Neural cell (in vitro differentiated cells): Measurements from ENCODE around the gene GSTA1. TPM values are rescaled to one million over a fixed set of nuclear protein-coding genes. Genes with fewer than 3 reads are reported as not detected.
A peak's percentile ranks its signal among the peaks of the same experiment; 100 is the strongest.
"Not testable (repeated sequence)": the region's sequence is repeated elsewhere in the genome, so short reads cannot be mapped to it uniquely, and the experiment has no call there.

Experiments used
- H2AFZ ChIP-seq: fragments of 200-600, 300-800 bp; sonication (generic), shearing (Covaris generic); 2 replicates; pipeline ENCODE4 v1.6.0; 2014; ENCODE audit warnings: low read depth, mild to moderate bottlenecking, antibody characterized with exemption, low read length, moderate library complexity
- H3F3A ChIP-seq: fragments of 200-600 bp; shearing (Covaris generic); 2 replicates; pipeline ENCODE4 v1.6.1; 2016; ENCODE audit warnings: mild to moderate bottlenecking, moderate library complexity, mixed read lengths, antibody characterized with exemption, low read length; ENCODE audit not compliant: insufficient read depth, poor library complexity, severe bottlenecking
- H3K27ac ChIP-seq: fragments of 200-600, 300-800 bp; sonication (generic), shearing (Covaris generic); 2 replicates; pipeline ENCODE4 v1.5.1; 2014; ENCODE audit warnings: mild to moderate bottlenecking, low read length, moderate library complexity
- H3K27me3 ChIP-seq: fragments of 300-800, 200-600 bp; sonication (generic), shearing (Covaris generic); 2 replicates; pipeline ENCODE4 v1.6.0; 2014; ENCODE audit warnings: mild to moderate bottlenecking, low read depth, low read length, moderate library complexity; ENCODE audit not compliant: insufficient read depth
- H3K36me3 ChIP-seq: fragments of 300-800, 200-600 bp; sonication (generic), shearing (Covaris generic); 2 replicates; pipeline ENCODE4 v1.5.1; 2014; ENCODE audit warnings: mild to moderate bottlenecking, antibody characterized with exemption, low read length, moderate library complexity; ENCODE audit not compliant: insufficient read depth
- H3K4me2 ChIP-seq: fragments of 300-800, 200-600 bp; sonication (generic), shearing (Covaris generic); 2 replicates; pipeline ENCODE4 v1.6.0; 2014; ENCODE audit warnings: mild to moderate bottlenecking, low read length
- H3K4me3 ChIP-seq: fragments of 300-800, 200-600 bp; sonication (generic), shearing (Covaris generic); 2 replicates; pipeline ENCODE4 v1.5.1; 2014; ENCODE audit warnings: mild to moderate bottlenecking, low read length, moderate library complexity
- H3K79me2 ChIP-seq: fragments of 200-600 bp; shearing (Covaris generic); replicated peaks from 2 replicates; pipeline ENCODE4 v1.6.0; 2014; ENCODE audit warnings: mild to moderate bottlenecking, low read length, moderate library complexity; ENCODE audit not compliant: insufficient read depth
- H3K9ac ChIP-seq: fragments of 300-800, 200-600 bp; sonication (generic), shearing (Covaris generic); 2 replicates; pipeline ENCODE4 v1.6.1; 2016; ENCODE audit warnings: mild to moderate bottlenecking, low read length, mixed read lengths
- H3K9me2 ChIP-seq: fragments of 200-600 bp; shearing (Covaris generic); 2 replicates; pipeline ENCODE4 v1.6.1; 2016; ENCODE audit warnings: mild to moderate bottlenecking, low read length, mixed read lengths; ENCODE audit not compliant: insufficient read depth
- H3K9me3 ChIP-seq: fragments of 200-600, 300-800 bp; sonication (generic), shearing (Covaris generic); 2 replicates; pipeline ENCODE4 v1.6.1; 2016; ENCODE audit warnings: mild to moderate bottlenecking, mixed run types, low read length, moderate library complexity, mixed read lengths
- H4K20me1 ChIP-seq: fragments of 200-600 bp; shearing (Covaris generic); 2 replicates; pipeline ENCODE4 v1.6.1; 2016; ENCODE audit warnings: mild to moderate bottlenecking, mixed run types; ENCODE audit not compliant: insufficient read depth
- EP300 ChIP-seq: fragments of 450-650 bp; conservative IDR thresholded peaks from 2 replicates; pipeline ENCODE4 v1.6.1; 2014; ENCODE audit warnings: antibody characterized with exemption, mild to moderate bottlenecking, moderate library complexity; ENCODE audit not compliant: poor library complexity, severe bottlenecking
- EZH2 ChIP-seq: fragments of 200-600, 300-800 bp; shearing (Covaris generic), sonication (generic); IDR thresholded peaks from 2 replicates; pipeline ENCODE4 v1.6.1; 2014; ENCODE audit warnings: antibody characterized with exemption, low read length, borderline replicate concordance, mild to moderate bottlenecking; ENCODE audit not compliant: insufficient read depth, poor library complexity, severe bottlenecking
- MXI1 ChIP-seq: fragments of 450-650 bp; conservative IDR thresholded peaks from 2 replicates; pipeline ENCODE4 v1.6.1; 2014; ENCODE audit warnings: antibody characterized with exemption, mild to moderate bottlenecking; ENCODE audit not compliant: poor library complexity, severe bottlenecking
- POLR2AphosphoS5 ChIP-seq: IDR thresholded peaks from 2 replicates; pipeline ENCODE4 v1.6.1; 2012
- RAD21 ChIP-seq: fragments of 450-650 bp; conservative IDR thresholded peaks from 2 replicates; pipeline ENCODE4 v1.6.1; 2014; ENCODE audit warnings: antibody characterized with exemption, mild to moderate bottlenecking, moderate library complexity
- SMC3 ChIP-seq: fragments of 450-650 bp; conservative IDR thresholded peaks from 2 replicates; pipeline ENCODE4 v1.6.1; 2014; ENCODE audit warnings: antibody characterized with exemption, mild to moderate bottlenecking, moderate library complexity; ENCODE audit not compliant: poor library complexity
- TAF1 ChIP-seq: IDR thresholded peaks from 2 replicates; pipeline ENCODE4 v1.6.1; 2012; ENCODE audit warnings: low read depth
- polyA plus RNA-seq: library from polyadenylated mRNA; depleted of rRNA; stranded (reverse); fragments of >200 nt; gene quantifications from 2 replicates; pipeline ENCODE4 v1.2.3, GENCODE V29; 2014
- TF ChIP-seq, protein P1 (sequence below): IDR thresholded peaks from 2 replicates; pipeline ENCODE4 v1.6.1; 2012; ENCODE audit warnings: borderline replicate concordance
- TF ChIP-seq, protein P2 (sequence below): fragments of 450-650 bp; IDR thresholded peaks from 2 replicates; pipeline ENCODE4 v1.5.1; 2014; ENCODE audit warnings: antibody characterized with exemption, mild to moderate bottlenecking, moderate library complexity; ENCODE audit not compliant: poor library complexity, severe bottlenecking

The GSTA1 gene
- polyA plus RNA-seq, 1 donor from 2014 or later = not detected

DNA sequence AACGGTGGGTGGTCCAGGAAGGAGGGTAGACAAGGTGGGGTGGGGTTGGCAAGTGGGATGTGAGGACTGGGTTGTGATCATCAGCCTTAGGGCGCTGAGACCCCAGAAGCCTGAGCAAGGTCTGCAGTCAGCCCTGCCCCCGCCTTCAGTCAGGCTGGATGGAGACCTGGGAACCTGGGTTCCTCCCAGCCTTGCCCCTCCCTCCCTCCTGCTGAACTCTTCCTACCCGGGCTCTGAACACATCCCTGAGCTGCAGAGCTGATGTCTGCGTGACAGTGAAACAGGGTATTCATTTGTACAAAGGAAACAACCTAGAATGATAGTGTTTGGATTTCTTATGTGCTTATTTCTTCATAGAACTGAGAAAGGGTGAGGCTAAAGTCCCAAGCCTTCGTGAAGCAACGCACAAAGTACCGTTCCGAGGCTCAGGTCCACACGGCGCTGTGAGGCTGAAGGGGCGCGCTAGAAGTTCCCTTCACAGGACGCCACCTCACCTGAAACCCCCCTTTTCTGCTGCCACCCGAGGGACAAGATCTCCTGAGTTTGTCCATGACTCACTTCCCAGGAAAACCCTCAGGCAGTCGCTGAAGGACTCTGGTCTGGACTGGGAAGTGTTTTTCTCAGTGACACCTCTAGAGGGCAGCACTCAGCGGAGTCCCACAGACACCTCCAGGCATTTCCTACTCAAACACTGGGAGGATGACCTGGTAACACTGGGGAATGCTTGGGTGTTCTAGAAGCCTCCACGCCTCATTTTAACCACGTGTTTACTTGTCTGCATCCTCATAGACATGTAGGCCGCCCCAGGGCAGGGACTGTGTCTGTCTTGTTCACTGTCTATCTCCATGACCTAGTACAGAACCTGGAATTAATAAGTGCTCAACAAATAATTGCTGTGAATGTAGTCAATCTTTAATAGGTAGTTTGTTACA lies 35.8 kb upstream of the GSTA1 start:
- Histone ChIP-seq H3F3A (no peaks in the 10 kb centered on the region), H3K27ac (no peak overlapping the region), H3K4me2 (no peak overlapping the region), H4K20me1 (no peaks in the 10 kb centered on the region), H2AFZ (no peak overlapping the region), H3K79me2 (no peaks in the 10 kb centered on the region), H3K27me3 (no peaks in the 10 kb centered on the region), H3K36me3 (no peaks in the 10 kb centered on the region), H3K4me3 (no peak overlapping the region), H3K9me2 (no peaks in the 10 kb centered on the region), H3K9me3 (no peaks in the 10 kb centered on the region), H3K9ac (no peak overlapping the region)
- TF ChIP-seq MXI1 = no peak
- no peak for TF ChIP-seq EZH2
- TF ChIP-seq, protein P1, sequence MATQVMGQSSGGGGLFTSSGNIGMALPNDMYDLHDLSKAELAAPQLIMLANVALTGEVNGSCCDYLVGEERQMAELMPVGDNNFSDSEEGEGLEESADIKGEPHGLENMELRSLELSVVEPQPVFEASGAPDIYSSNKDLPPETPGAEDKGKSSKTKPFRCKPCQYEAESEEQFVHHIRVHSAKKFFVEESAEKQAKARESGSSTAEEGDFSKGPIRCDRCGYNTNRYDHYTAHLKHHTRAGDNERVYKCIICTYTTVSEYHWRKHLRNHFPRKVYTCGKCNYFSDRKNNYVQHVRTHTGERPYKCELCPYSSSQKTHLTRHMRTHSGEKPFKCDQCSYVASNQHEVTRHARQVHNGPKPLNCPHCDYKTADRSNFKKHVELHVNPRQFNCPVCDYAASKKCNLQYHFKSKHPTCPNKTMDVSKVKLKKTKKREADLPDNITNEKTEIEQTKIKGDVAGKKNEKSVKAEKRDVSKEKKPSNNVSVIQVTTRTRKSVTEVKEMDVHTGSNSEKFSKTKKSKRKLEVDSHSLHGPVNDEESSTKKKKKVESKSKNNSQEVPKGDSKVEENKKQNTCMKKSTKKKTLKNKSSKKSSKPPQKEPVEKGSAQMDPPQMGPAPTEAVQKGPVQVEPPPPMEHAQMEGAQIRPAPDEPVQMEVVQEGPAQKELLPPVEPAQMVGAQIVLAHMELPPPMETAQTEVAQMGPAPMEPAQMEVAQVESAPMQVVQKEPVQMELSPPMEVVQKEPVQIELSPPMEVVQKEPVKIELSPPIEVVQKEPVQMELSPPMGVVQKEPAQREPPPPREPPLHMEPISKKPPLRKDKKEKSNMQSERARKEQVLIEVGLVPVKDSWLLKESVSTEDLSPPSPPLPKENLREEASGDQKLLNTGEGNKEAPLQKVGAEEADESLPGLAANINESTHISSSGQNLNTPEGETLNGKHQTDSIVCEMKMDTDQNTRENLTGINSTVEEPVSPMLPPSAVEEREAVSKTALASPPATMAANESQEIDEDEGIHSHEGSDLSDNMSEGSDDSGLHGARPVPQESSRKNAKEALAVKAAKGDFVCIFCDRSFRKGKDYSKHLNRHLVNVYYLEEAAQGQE = no peak
- TF ChIP-seq SMC3 = no peak
- TF ChIP-seq, protein P2, sequence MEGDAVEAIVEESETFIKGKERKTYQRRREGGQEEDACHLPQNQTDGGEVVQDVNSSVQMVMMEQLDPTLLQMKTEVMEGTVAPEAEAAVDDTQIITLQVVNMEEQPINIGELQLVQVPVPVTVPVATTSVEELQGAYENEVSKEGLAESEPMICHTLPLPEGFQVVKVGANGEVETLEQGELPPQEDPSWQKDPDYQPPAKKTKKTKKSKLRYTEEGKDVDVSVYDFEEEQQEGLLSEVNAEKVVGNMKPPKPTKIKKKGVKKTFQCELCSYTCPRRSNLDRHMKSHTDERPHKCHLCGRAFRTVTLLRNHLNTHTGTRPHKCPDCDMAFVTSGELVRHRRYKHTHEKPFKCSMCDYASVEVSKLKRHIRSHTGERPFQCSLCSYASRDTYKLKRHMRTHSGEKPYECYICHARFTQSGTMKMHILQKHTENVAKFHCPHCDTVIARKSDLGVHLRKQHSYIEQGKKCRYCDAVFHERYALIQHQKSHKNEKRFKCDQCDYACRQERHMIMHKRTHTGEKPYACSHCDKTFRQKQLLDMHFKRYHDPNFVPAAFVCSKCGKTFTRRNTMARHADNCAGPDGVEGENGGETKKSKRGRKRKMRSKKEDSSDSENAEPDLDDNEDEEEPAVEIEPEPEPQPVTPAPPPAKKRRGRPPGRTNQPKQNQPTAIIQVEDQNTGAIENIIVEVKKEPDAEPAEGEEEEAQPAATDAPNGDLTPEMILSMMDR = peak; percentile 51

DNA sequence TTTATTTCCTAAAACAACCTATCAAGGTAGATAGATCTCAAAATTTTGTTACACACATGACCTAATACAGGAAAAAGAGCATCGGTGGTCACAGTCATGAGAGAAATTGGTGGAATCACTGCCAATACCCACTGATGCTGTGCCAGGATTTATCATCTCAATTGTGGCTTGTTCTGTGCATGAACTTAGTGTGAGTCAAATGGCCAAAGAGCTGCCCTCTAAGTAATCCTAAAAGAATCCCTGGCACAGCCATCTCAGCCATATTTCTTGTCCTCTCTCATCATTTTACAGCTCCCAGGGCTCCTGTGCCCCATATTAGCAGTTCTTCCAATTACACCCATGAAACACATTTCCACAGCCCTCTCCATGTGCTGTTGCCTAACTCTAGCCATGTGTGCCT lies 30.9 kb upstream of the GSTA1 start:
- Histone ChIP-seq H3K27me3 (no peaks in the 10 kb centered on the region), H4K20me1 (no peaks in the 10 kb centered on the region), H2AFZ (no peak overlapping the region), H3K27ac (no peak overlapping the region), H3K9me3 (no peaks in the 10 kb centered on the region), H3K9me2 (no peaks in the 10 kb centered on the region), H3F3A (no peaks in the 10 kb centered on the region), H3K4me2 (no peak overlapping the region), H3K79me2 (no peaks in the 10 kb centered on the region), H3K9ac (no peak overlapping the region), H3K4me3 (no peak overlapping the region), H3K36me3 (no peaks in the 10 kb centered on the region)
- TF ChIP-seq, protein P2 = no peak
- TF ChIP-seq MXI1 (no peak), EP300 (no peak), RAD21 (no peak), TAF1 (no peak), EZH2 (no peak), SMC3 (no peak), POLR2AphosphoS5 (no peak)
- TF ChIP-seq, protein P1 = no peak

DNA sequence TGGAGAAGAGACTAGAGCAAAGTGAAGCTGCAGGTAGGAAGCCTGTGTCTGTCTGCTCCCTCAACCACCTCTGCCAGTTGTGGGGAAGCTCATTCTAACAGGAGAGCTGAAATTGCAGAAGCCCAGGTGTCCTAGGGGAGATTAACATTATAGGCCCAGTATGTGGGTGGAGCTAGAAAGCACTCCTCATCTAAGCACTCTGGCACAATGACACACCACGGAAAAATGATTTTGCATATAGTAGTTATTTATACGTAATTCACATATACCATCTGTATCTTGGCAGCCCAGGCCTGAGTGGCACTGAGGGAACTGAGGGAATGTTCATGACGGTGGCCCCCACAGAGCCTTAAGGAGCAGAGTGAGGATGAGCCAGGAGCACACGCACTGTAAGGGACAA lies 27.3 kb upstream of the GSTA1 start:
- H2AFZ ChIP-seq, H3K9me3 ChIP-seq, H3K9ac ChIP-seq, H3K79me2 ChIP-seq, H3K27me3 ChIP-seq, H3K9me2 ChIP-seq, H3K27ac ChIP-seq, H3F3A ChIP-seq, H3K36me3 ChIP-seq, H4K20me1 ChIP-seq, H3K4me2 ChIP-seq, H3K4me3 ChIP-seq: not testable (repeated sequence)
